Aorta (tissue), 5 donors: ENCODE measurements around the gene DPP4. TPM values are rescaled to one million over a fixed set of nuclear protein-coding genes. Genes with fewer than 3 reads are reported as not detected.

Experiments
- ATAC-seq: fragments of 200-7000 bp; cut with Tn5 transposase; one replicate; pipeline ENCODE4 v1.9.1; 2022; ENCODE audit warnings: moderate library complexity; ENCODE audit not compliant: low FRiP score
- DNase-seq, 2 donors: peaks; one replicate each; pipeline ENCODE4 v3.0.0-alpha.2; 2020
- H3K27ac ChIP-seq, 2 donors: one replicate each; pipeline ENCODE4 v1.5.1; 2013; ENCODE audit warnings: low read length in 2 of 2, mild to moderate bottlenecking in 2 of 2, moderate library complexity in 2 of 2, control low read depth in 1 of 2, inconsistent platforms in 1 of 2, low read depth in 1 of 2
- H3K27me3 ChIP-seq, 2 donors: one replicate each; pipeline ENCODE4 v1.6.1; 2013; ENCODE audit warnings: control low read depth in 1 of 2, low read length in 1 of 2, mild to moderate bottlenecking in 1 of 2, moderate library complexity in 1 of 2; ENCODE audit not compliant: insufficient read depth in 2 of 2, control insufficient read depth in 1 of 2
- H3K36me3 ChIP-seq, 2 donors: one replicate each; pipeline ENCODE4 v1.6.1; 2013; ENCODE audit warnings: control low read depth in 1 of 2, low read length in 1 of 2, mild to moderate bottlenecking in 1 of 2; ENCODE audit not compliant: insufficient read depth in 2 of 2, control insufficient read depth in 1 of 2
- H3K4me1 ChIP-seq, 2 donors: one replicate each; pipeline ENCODE4 v1.6.1; 2013; ENCODE audit warnings: low read length in 2 of 2, control low read depth in 1 of 2, mild to moderate bottlenecking in 1 of 2, moderate library complexity in 1 of 2; ENCODE audit not compliant: insufficient read depth in 2 of 2, control insufficient read depth in 1 of 2
- H3K4me3 ChIP-seq, 2 donors: one replicate each; pipeline ENCODE4 v1.5.1; 2013; ENCODE audit warnings: low read length in 2 of 2, control low read depth in 1 of 2, mild to moderate bottlenecking in 1 of 2
- H3K9me3 ChIP-seq: one replicate; pipeline ENCODE4 v1.6.1; 2013; ENCODE audit warnings: mild to moderate bottlenecking, low read length; ENCODE audit not compliant: control insufficient read depth
- WGBS, 2 donors: extraction: QIAGEN DNeasy Blood & Tissue Kit; methylation state at CpG; one replicate each; pipeline ENCODE4 v1.1.7; 2013; 5-methylcytosine and 5-hydroxymethylcytosine counted together
- intact Hi-C, 2 donors: fragments of 100-400 bp; cut with DNase I; formaldehyde crosslinking; loops; one replicate each; pipeline versions ENCODE4 v1.14.2 to v1.15.0; 2022
- polyA plus RNA-seq, 2 donors: library from polyadenylated mRNA; stranded (reverse); fragments of 200-250 nt; gene quantifications; one replicate each; pipeline ENCODE4 v1.2.3, GENCODE V29; 2013
- total RNA-seq, 2 donors: library from RNA; stranded (reverse); fragmentation: NEBNext Ultra II Directional; extraction: Animal tissue kit (Norgen Biotek cat#: 25700); gene quantifications; one replicate each; pipeline ENCODE4 v1.2.1, GENCODE V29; 2021
- donor health status: healthy with polysubstance abuse.
- donor health status: Bipolar disorder and iron deficiency.
- donor health status: DM: no; HTN: no; CAD: no.
- donor health status: DM: no; HTN: no; CAD: no.
- donor health status: DM: yes; HTN: yes; CAD: no.

DPP4 gene
- total and polyA plus RNA-seq, 4 donors: 0.20 to 4.1 (median 3.6) TPM

DNA sequence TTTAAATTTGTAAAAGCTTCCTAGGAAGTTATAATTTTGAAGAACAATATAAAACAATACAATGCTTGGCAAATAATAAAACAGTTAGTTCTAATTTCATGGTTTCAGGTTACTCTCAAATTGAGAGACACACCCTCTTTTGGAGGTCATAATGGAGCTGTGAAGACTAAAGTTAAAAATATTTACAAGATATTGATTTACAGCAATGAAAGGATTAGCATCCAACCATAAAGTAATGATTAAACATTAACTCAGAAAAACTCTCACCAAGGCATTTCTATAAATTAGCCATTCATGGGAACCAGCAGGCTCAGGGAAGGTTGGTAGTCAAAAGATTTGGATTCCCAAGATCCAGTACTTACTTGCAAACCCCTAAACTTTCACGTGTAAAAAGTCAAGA, 6.4 kb downstream of the DPP4 start:
- Histone ChIP-seq H3K4me3 (no peak overlapping the region), H3K27ac (no peak overlapping the region), H3K9me3 (no peaks in the 10 kb centered on the region), H3K4me1 (no peaks in the 10 kb centered on the region), H3K36me3 (no peaks in the 10 kb centered on the region), H3K27me3 (no peaks in the 10 kb centered on the region)
- intact Hi-C loops: no loop called here
- DNase-seq (no peak), ATAC-seq (no peak)
- 64 to 72% methylated on average over 1 of the region's 1 CpG for WGBS, 2 donors

DNA sequence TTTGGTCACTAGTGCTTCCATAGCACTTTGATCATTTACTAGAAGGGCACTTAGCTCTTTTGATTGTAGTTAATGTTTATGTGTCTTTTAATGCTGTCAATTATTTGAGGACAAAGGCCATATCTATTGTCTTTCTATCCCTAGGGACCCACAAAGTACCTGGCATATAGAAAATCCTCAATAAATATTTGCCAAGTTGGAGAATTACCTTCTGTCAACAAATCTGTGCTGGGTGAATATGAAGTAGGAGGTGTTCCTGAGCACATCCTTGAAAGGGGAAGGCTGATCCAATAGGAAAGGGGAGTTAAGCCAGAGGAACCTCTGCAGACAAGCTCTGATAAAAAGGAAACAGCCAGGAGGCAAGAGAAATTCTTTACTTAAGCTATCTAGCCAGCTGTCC, 8.2 kb downstream of the DPP4 start:
- no peaks in the 10 kb centered on the region for H3K9me3 ChIP-seq
- no peak overlapping the region for H3K4me3 ChIP-seq
- no peaks in the 10 kb centered on the region for H3K36me3 ChIP-seq
- intact Hi-C loops: no loop called here
- ATAC-seq (no peak), DNase-seq (no peak)
- no peaks in the 10 kb centered on the region for H3K27me3 ChIP-seq
- H3K27ac ChIP-seq: no peak overlapping the region
- H3K4me1 ChIP-seq: no peaks in the 10 kb centered on the region

DNA sequence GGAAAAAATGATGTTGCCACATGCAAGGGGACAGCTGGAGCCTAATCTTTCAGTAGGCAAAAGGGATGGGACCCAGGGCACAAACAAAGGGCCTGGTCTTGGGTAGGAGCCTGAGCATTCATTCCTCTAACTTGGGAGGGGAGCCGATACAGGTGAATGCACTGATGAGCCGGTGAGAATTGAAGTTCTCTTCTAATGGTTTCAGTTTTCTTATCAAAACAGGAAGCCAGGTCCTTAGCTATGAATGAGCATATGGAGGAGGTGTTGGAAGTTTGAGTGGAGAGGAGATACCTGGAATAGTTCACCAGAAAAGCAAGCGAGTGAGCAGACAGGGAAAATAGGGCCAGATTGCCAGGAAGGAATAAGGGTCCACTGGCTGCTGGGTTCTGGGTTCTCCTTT, 10.1 kb downstream of the DPP4 start:
- no peaks in the 10 kb centered on the region for H3K36me3 ChIP-seq
- H3K4me3 ChIP-seq: no peak overlapping the region
- intact Hi-C loops: no loop called here
- H3K4me1 ChIP-seq: no peaks in the 10 kb centered on the region
- ATAC-seq (no peak), DNase-seq (no peak)
- WGBS, 2 donors: 91 to 92% methylated on average over 3 of the region's 3 CpGs
- H3K27me3 ChIP-seq: no peaks in the 10 kb centered on the region
- no peaks in the 10 kb centered on the region for H3K9me3 ChIP-seq
- no peak overlapping the region for H3K27ac ChIP-seq

- Histone ChIP-seq H3K4me3 (no peak overlapping the region), H3K9me3 (no peaks in the 10 kb centered on the region), H3K36me3 (no peaks in the 10 kb centered on the region), H3K27ac (no peak overlapping the region), H3K27me3 (no peaks in the 10 kb centered on the region), H3K4me1 (no peaks in the 10 kb centered on the region)
- ATAC-seq: no peak
- DNase-seq: no peak
- intact Hi-C loops: no loop called here
- WGBS, 2 donors: 75 to 84% methylated on average over 2 of the region's 2 CpGs
Observed at GRCh38 chr2:162063281-162063680, 10.7 kb downstream of the DPP4 start.

DNA sequence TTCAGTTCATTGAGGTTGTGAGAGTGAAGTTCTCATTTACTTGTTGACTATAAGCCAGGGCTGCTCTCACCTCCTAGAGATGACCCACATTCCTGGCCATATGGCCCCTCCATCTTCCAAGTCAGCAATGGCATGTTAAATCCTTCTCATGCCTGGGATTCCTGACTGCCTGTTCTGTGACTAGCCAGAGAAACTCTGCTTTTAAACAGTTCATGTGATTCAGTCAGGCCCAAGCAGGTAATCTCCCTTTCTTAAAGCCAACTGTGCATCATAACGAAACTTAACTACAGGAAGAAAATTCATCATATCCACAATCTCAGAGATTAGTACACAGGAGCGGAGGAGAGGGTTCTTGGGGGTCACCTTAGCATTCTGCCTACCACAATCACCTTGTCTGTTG, 11.5 kb downstream of the DPP4 start:
- H3K36me3 ChIP-seq: no peaks in the 10 kb centered on the region
- ATAC-seq: no peak
- H3K27me3 ChIP-seq: no peaks in the 10 kb centered on the region
- WGBS, 2 donors: 92 to 93% methylated on average over 2 of the region's 2 CpGs
- H3K27ac ChIP-seq: no peak overlapping the region
- no peak for DNase-seq
- no peaks in the 10 kb centered on the region for H3K9me3 ChIP-seq
- no peak overlapping the region for H3K4me3 ChIP-seq
- no peaks in the 10 kb centered on the region for H3K4me1 ChIP-seq
- intact Hi-C loops: no loop called here

- H3K4me3 ChIP-seq: no peak overlapping the region
- no peaks in the 10 kb centered on the region for H3K27me3 ChIP-seq
- DNase-seq: no peak
- H3K27ac ChIP-seq: no peak overlapping the region
- H3K4me1 ChIP-seq: no peaks in the 10 kb centered on the region
- intact Hi-C loops: no loop called here
- H3K36me3 ChIP-seq: no peaks in the 10 kb centered on the region
- peaks cover 5% of the 10 kb centered on the region for H3K9me3 ChIP-seq
- WGBS, 2 donors: 94 to 98% methylated on average over 2 of the region's 2 CpGs
- ATAC-seq: no peak
Observed at GRCh38 chr2:162061021-162061420, 13.0 kb downstream of the DPP4 start.

DNA sequence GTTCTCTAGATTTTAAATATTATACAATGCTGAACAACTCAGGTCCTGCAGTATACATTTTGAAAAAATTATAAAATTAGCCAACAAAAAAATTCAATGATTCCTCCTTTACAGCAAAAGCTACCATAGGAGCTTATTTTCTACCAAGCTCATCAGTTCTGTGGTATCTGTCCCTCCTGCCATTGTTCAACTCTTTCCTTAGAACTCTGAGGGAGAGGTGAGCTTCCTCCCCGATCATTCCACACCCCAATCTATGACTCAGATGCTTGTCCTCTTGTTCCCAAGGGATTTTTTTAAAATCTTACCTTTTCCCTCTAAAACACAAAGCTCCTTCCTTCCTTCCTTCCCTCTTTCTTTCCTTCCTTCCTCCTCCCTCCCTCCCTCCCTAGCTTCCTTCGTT, 13.5 kb downstream of the DPP4 start:
- DNase-seq: no peak
- no peaks in the 10 kb centered on the region for H3K4me1 ChIP-seq
- H3K27me3 ChIP-seq: no peaks in the 10 kb centered on the region
- peaks cover 5% of the 10 kb centered on the region for H3K9me3 ChIP-seq
- whole genome bisulfite sequencing, 2 donors: 71 to 78% methylated on average over 2 of the region's 2 CpGs
- ATAC-seq: no peak
- H3K4me3 ChIP-seq: no peak overlapping the region
- intact Hi-C loops: no loop called here
- H3K36me3 ChIP-seq: no peaks in the 10 kb centered on the region
- no peak overlapping the region for H3K27ac ChIP-seq

DNA sequence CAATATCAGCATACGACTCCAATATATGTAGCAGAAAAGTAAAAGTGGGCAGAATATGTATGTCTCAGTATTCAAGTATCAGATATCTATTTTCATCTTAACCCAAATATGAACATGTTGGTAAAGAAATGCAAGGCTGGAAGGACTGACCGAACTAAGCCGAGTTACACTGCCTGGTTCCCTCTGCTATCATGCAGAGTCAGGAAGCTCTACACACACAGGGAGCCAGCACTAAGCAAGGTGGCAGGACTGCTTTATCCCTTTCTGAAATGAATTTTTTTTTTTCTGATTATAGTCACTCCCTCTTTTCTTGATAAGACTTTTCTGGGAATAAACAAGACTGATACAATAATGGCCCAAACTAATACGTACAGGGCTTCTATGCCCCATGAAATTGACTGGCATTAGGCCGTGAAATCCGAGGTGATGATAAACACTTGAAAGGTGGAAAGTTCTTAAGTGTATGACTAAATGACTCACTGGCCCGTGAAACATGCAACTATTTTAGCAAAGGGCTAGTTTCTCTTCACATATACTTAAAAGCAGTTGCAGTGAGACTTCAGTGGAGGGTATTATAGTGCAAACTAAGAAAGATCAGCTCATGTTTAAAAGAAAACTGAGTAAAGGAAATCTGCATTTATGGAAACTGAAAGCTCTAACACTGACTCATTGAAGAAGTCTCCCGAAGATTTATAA, 14.9 kb downstream of the DPP4 start:
- Histone ChIP-seq H3K9me3 (peaks cover 5% of the 10 kb centered on the region), H3K4me1 (no peaks in the 10 kb centered on the region), H3K36me3 (no peaks in the 10 kb centered on the region), H3K27ac (no peak overlapping the region), H3K27me3 (no peaks in the 10 kb centered on the region), H3K4me3 (no peak overlapping the region)
- 76 to 82% methylated on average over 8 of the region's 8 CpGs for WGBS, 2 donors
- intact Hi-C loops: no loop called here
- DNase-seq: no peak
- no peak for ATAC-seq

DNA sequence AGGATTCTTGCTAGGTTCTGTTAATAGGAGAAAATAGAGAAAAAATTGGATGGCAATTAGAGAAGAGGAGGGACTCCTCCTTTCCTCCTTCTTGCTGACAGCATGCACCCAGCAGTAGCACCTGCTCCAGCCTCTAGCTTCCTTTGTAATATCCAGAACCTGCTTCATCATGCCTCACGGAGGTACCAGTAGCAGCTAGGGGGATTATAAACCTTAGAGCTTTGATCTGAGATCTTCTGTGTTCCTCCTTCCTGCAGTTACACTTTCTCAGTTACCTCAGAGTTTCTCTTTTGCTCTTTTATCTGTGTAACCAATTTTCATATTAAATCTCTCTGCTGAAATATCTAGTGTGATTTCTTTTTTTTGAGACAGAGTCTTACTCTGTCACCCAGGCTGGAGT, 16.6 kb downstream of the DPP4 start:
- no peak for DNase-seq
- H3K27me3 ChIP-seq: no peaks in the 10 kb centered on the region
- WGBS, 2 donors: 69 to 88% methylated on average over 1 of the region's 1 CpG
- peaks cover 5% of the 10 kb centered on the region for H3K9me3 ChIP-seq
- H3K4me1 ChIP-seq: no peaks in the 10 kb centered on the region
- H3K27ac ChIP-seq: no peak overlapping the region
- ATAC-seq: no peak
- intact Hi-C loops: no loop called here
- no peaks in the 10 kb centered on the region for H3K36me3 ChIP-seq
- no peak overlapping the region for H3K4me3 ChIP-seq
